IMR-90 (cell line): ENCODE measurements around the gene KCNIP1. TPM values are rescaled to one million over a fixed set of nuclear protein-coding genes. Genes with fewer than 3 reads are reported as not detected.

Experiments
- ATAC-seq: fragments of 200-7000 bp; cut with Tn5 transposase; 2 replicates; pipeline ENCODE4 v1.9.1; 2020; ENCODE audit warnings: low read depth, mild to moderate bottlenecking, moderate library complexity
- BruUV-seq: library from RNA; stranded (reverse); fragments of 400-500 nt; replicated peaks from 2 replicates; lab custom pipeline; 2021; lab: Mats Ljungman, UMichigan
- CTCF ChIA-PET: fragments of 300-600 bp; formaldehyde crosslinking; extraction: SDS; loops from one replicate; lab custom pipeline; 2021; ENCODE audit warnings: antibody characterized with exemption; lab: Yijun Ruan, JAX
- POLR2A ChIA-PET: fragments of 300-600 bp; sonication (Branson Sonifier 250); formaldehyde crosslinking; loops from one replicate; lab custom pipeline; 2022; ENCODE audit warnings: antibody characterized with exemption; ENCODE audit not compliant: unreplicated experiment; lab: Charles Lee
- DNase-seq: peaks from one replicate; pipeline ENCODE4 v3.0.0; 2013
- H2AFZ ChIP-seq: replicated peaks from 2 replicates; pipeline ENCODE3; 2013; ENCODE audit warnings: low read length, mild to moderate bottlenecking; ENCODE audit not compliant: poor library complexity
- H2AK5ac ChIP-seq: 2 replicates; pipeline ENCODE4 v1.6.1; 2013; ENCODE audit warnings: low read depth, low read length, inconsistent platforms
- H2AK9ac ChIP-seq: replicated peaks from 2 replicates; pipeline ENCODE3; 2013; ENCODE audit warnings: mild to moderate bottlenecking, low read depth, low read length, moderate library complexity; ENCODE audit not compliant: poor library complexity
- H2BK120ac ChIP-seq: 2 replicates; pipeline ENCODE4 v1.6.1; 2013; ENCODE audit warnings: low read depth, low read length, inconsistent platforms
- H2BK15ac ChIP-seq: 3 replicates; pipeline ENCODE4 v1.6.1; 2013; ENCODE audit warnings: low read depth, low read length, inconsistent platforms
- H2BK20ac ChIP-seq: 2 replicates; pipeline ENCODE4 v1.6.1; 2013; ENCODE audit warnings: low read depth, mild to moderate bottlenecking, inconsistent platforms, low read length, moderate library complexity
- H2BK5ac ChIP-seq: 2 replicates; pipeline ENCODE4 v1.6.1; 2013; ENCODE audit warnings: mild to moderate bottlenecking, low read depth, low read length, inconsistent platforms; ENCODE audit not compliant: poor library complexity, severe bottlenecking
- H3K14ac ChIP-seq: replicated peaks from 2 replicates; pipeline ENCODE4 v1.6.1; 2013; ENCODE audit warnings: low read depth, low read length, inconsistent platforms
- H3K18ac ChIP-seq: 2 replicates; pipeline ENCODE4 v1.6.1; 2013; ENCODE audit warnings: low read depth, low read length, control low read depth
- H3K23ac ChIP-seq: 2 replicates; pipeline ENCODE4 v1.6.1; 2013; ENCODE audit warnings: low read depth, low read length, inconsistent platforms
- H3K27ac ChIP-seq: 2 replicates; pipeline ENCODE4 v1.5.1; 2013; ENCODE audit warnings: mild to moderate bottlenecking, control low read depth, low read length; ENCODE audit not compliant: insufficient read depth
- H3K27me3 ChIP-seq: 2 replicates; pipeline ENCODE4 v1.6.1; 2013; ENCODE audit warnings: low read length; ENCODE audit not compliant: control insufficient read depth, insufficient read depth
- H3K36me3 ChIP-seq: 2 replicates; pipeline ENCODE4 v1.6.1; 2013; ENCODE audit warnings: low read length, mixed read lengths; ENCODE audit not compliant: control insufficient read depth, insufficient read depth
- H3K4ac ChIP-seq: 2 replicates; pipeline ENCODE4 v1.6.1; 2013; ENCODE audit warnings: low read depth, low read length, inconsistent platforms
- H3K4me1 ChIP-seq: 2 replicates; pipeline ENCODE4 v1.6.1; 2013; ENCODE audit warnings: low read length, mixed read lengths; ENCODE audit not compliant: control insufficient read depth, insufficient read depth
- H3K4me2 ChIP-seq: 2 replicates; pipeline ENCODE4 v1.6.1; 2013; ENCODE audit warnings: low read depth, mild to moderate bottlenecking, control low read depth, low read length, moderate library complexity
- H3K4me3 ChIP-seq: 2 replicates; pipeline ENCODE4 v1.5.1; 2013; ENCODE audit warnings: low read depth, mild to moderate bottlenecking, control low read depth, low read length, moderate library complexity; ENCODE audit not compliant: insufficient read depth
- H3K56ac ChIP-seq: 2 replicates; pipeline ENCODE4 v1.6.1; 2013; ENCODE audit warnings: low read length, inconsistent platforms; ENCODE audit not compliant: insufficient read depth; ENCODE audit errors: extremely low read depth
- H3K79me1 ChIP-seq, 2 experiments: 2 replicates each; pipeline ENCODE4 v1.6.1; 2013; ENCODE audit warnings: low read length in 2 of 2, inconsistent platforms in 1 of 2, low read depth in 1 of 2
- H3K9ac ChIP-seq: 2 replicates; pipeline ENCODE4 v1.6.1; 2013; ENCODE audit warnings: low read depth, low read length, control low read depth
- H3K9me1 ChIP-seq: 2 replicates; pipeline ENCODE4 v1.6.1; 2013; ENCODE audit warnings: low read length, inconsistent platforms; ENCODE audit not compliant: insufficient read depth
- H3K9me3 ChIP-seq: 2 replicates; pipeline ENCODE4 v1.6.1; 2013; ENCODE audit warnings: low read length; ENCODE audit not compliant: control insufficient read depth, insufficient read depth
- H4K20me1 ChIP-seq: 2 replicates; pipeline ENCODE4 v1.6.1; 2013; ENCODE audit warnings: low read length, inconsistent platforms; ENCODE audit not compliant: insufficient read depth
- H4K5ac ChIP-seq: 2 replicates; pipeline ENCODE4 v1.6.1; 2013; ENCODE audit warnings: mild to moderate bottlenecking, low read depth, low read length, control low read depth
- H4K8ac ChIP-seq, 2 experiments: 2 replicates each; pipeline ENCODE4 v1.6.1; 2013; ENCODE audit warnings: low read depth in 2 of 2, low read length in 2 of 2, control low read depth in 1 of 2, inconsistent platforms in 1 of 2
- H4K91ac ChIP-seq: 2 replicates; pipeline ENCODE4 v1.6.1; 2013; ENCODE audit warnings: low read depth, low read length, inconsistent platforms; ENCODE audit not compliant: insufficient read depth
- CEBPB ChIP-seq: IDR thresholded peaks from 2 replicates; pipeline ENCODE4 v1.6.1; 2012; ENCODE audit warnings: low read depth, low read length, improper control_type of control experiment
- FOS ChIP-seq: fragments of 150-350 bp; IDR thresholded peaks from 2 replicates; pipeline ENCODE4 v1.6.1; 2016; ENCODE audit warnings: low read depth, low read length
- MAFK ChIP-seq: IDR thresholded peaks from 2 replicates; pipeline ENCODE4 v1.6.1; 2012; ENCODE audit warnings: low read depth, low read length, improper control_type of control experiment
- MAZ ChIP-seq: IDR thresholded peaks from 2 replicates; pipeline ENCODE4 v1.6.1; 2012; ENCODE audit warnings: low read depth, mild to moderate bottlenecking, low read length, improper control_type of control experiment, moderate library complexity, borderline replicate concordance
- NFE2L2 ChIP-seq: fragments of 150-350 bp; IDR thresholded peaks from 2 replicates; pipeline ENCODE4 v1.6.1; 2016; ENCODE audit warnings: low read depth, mild to moderate bottlenecking, low read length
- POLR2A ChIP-seq: IDR thresholded peaks from 2 replicates; pipeline ENCODE4 v1.6.1; 2012; ENCODE audit warnings: mild to moderate bottlenecking, low read depth, low read length
- RCOR1 ChIP-seq: IDR thresholded peaks from 2 replicates; pipeline ENCODE4 v1.6.1; 2012; ENCODE audit warnings: mild to moderate bottlenecking, low read length, improper control_type of control experiment; ENCODE audit not compliant: insufficient replicate concordance
- RFX5 ChIP-seq: IDR thresholded peaks from 2 replicates; pipeline ENCODE4 v1.8.0; 2012; ENCODE audit warnings: low read depth, mild to moderate bottlenecking, low read length, moderate library complexity
- SMC3 ChIP-seq: fragments of 150-350 bp; IDR thresholded peaks from 2 replicates; pipeline ENCODE4 v1.6.1; 2016; ENCODE audit warnings: low read depth, mild to moderate bottlenecking, antibody characterized with exemption, low read length, moderate library complexity
- USF2 ChIP-seq: fragments of 150-350 bp; IDR thresholded peaks from 2 replicates; pipeline ENCODE4 v1.6.1; 2017; ENCODE audit warnings: mild to moderate bottlenecking, antibody characterized with exemption, low read length, low read depth
- WGBS, 2 experiments: methylation state at CpG; one replicate each; pipeline versions ENCODE4 v1.1.5 to v1.1.7; 2013; ENCODE audit warnings: missing lambda C conversion rate in 2 of 2; ENCODE audit not compliant: insufficient read length in 1 of 2; ENCODE audit errors: extremely low coverage in 2 of 2; 5-methylcytosine and 5-hydroxymethylcytosine counted together
- dilution Hi-C: fragments of 300-500 bp; cut with HindIII; formaldehyde crosslinking; loops from one replicate; pipeline ENCODE4 v1.14.3; 2018; ENCODE audit warnings: low sequenced_read_pairs; ENCODE audit not compliant: unreplicated experiment
- in situ Hi-C: fragments of 300-500 bp; cut with MboI; formaldehyde crosslinking; loops from 3 replicates; pipeline ENCODE4 v1.14.3; 2019; ENCODE audit warnings: low sequenced_read_pairs, inconsistent platforms, mixed read lengths
- intact Hi-C: fragments of 100-400 bp; cut with micrococcal nuclease; formaldehyde crosslinking; loops from 2 replicates; pipeline ENCODE4 v1.10.0; 2022
- polyA plus RNA-seq, 3 experiments: library from polyadenylated mRNA; depleted of rRNA; stranded (reverse); fragments of >200 nt; gene quantifications; 2 replicates each; pipeline ENCODE4 v1.2.3, GENCODE V29; 2012; ENCODE audit warnings: low replicate concordance in 1 of 3
- total RNA-seq: library from RNA; depleted of rRNA; stranded (reverse); fragments of >200 nt; gene quantifications from 2 replicates; pipeline ENCODE4 v1.2.3, GENCODE V29; 2012

Gene KCNIP1
- total and polyA plus RNA-seq, 2 of the 4 experiments (the other 2 are of a cell fraction) = not detected

- Histone ChIP-seq H3K79me1 (no peaks in the 10 kb centered on the region), H3K4me1 (no peaks in the 10 kb centered on the region), H2BK120ac (no peak overlapping the region), H3K56ac (no peak overlapping the region), H3K14ac (no peak overlapping the region), H3K4ac (no peak overlapping the region), H3K9me3 (no peaks in the 10 kb centered on the region), H3K27ac (no peak overlapping the region), H4K20me1 (no peaks in the 10 kb centered on the region), H4K8ac (no peak overlapping the region), H2BK20ac (no peak overlapping the region), H3K4me3 (no peak overlapping the region), H3K23ac (no peak overlapping the region), H3K36me3 (no peaks in the 10 kb centered on the region), H2AK5ac (no peak overlapping the region), H4K91ac (no peak overlapping the region), H2AK9ac (no peak overlapping the region), H3K18ac (no peak overlapping the region), H2AFZ (no peak overlapping the region), H2BK15ac (no peak overlapping the region), H4K5ac (no peak overlapping the region), H3K9ac (no peak overlapping the region), H3K27me3 (peaks cover 2% of the 10 kb centered on the region; the same call in 1 of the 2 replicates), H3K9me1 (no peaks in the 10 kb centered on the region), H3K4me2 (no peak overlapping the region), H2BK5ac (no peak overlapping the region)
- DNase-seq (no peak), ATAC-seq (no peak)
- no TSS peak for BruUV-seq
- dilution Hi-C loops (no loop called here), in situ Hi-C loops (loop anchor here (5.0 kb wide), 1 partner anchor 181 kb away; no protein-coding TSS in a partner anchor), intact Hi-C loops (loop anchor here (1.0 to 10.0 kb wide), 2 partner anchors 188 to 358 kb away; no protein-coding TSS in a partner anchor)
- CTCF ChIA-PET = interaction anchor here (0.7 to 2.5 kb wide), 2 partner anchors 11 to 701 kb away, joined by 3 to 7 read pairs; no protein-coding TSS in a partner anchor
- POLR2A ChIA-PET = no interaction called here
- 96% methylated on average over 5 of the region's 16 CpGs; no CpG with 5 or more reads in 1 of the 2 experiments for WGBS, 2 experiments
- TF ChIP-seq POLR2A = no peak
- TF ChIP-seq NFE2L2 = no peak
- no peak for TF ChIP-seq CEBPB
- no peak for TF ChIP-seq RCOR1
- TF ChIP-seq FOS = no peak
- TF ChIP-seq RFX5 = no peak
- no peak for TF ChIP-seq USF2
- no peak for TF ChIP-seq MAFK
- TF ChIP-seq MAZ = no peak
- TF ChIP-seq SMC3 = no peak
Observed at GRCh38 chr5:170622933-170623332, 119.1 kb downstream of the KCNIP1 start.
